ENCODE data around the gene SLC15A3.
"Not testable (repeated sequence)": the region's sequence is repeated elsewhere in the genome, so short reads cannot be mapped to it uniquely, and the experiment has no call there.

Gene SLC15A3

GRCh38 chr11:60912223-60912850, 39.6 kb downstream of the SLC15A3 start:
- DNase-seq, result peak; percentile 26

DNA sequence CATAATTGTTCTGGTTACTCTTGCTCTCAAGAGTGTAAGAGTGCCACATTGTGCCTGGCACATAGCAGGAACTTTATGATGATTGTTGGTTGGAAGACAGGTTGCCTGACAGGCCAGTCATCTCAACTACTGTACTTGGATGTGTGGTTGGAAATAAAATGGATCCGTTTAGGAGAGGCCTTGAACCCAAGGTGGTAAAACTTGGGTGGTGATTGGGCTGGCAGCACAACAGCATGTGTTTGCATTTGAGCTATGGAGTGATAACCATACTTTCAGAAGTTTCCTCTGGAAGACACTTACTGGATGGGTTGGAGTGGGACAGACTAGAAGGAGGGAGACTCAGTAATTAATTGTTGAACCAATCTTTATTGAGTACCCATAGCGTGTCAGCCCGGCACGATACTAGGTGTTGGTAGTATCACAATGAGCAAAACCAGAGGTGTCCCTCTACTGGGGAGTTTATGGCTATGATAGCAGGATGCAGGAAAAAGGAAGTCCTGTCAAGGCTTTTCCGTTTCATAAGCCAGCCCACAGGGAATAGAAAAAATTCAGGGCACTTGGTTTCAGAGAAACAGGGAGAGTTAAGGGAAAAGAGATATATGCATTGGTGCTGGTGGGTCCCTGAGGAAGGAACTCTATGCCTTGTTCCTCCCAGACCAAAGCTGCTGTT, 41.1 kb downstream of the SLC15A3 start:
- no peak for DNase-seq

DNA sequence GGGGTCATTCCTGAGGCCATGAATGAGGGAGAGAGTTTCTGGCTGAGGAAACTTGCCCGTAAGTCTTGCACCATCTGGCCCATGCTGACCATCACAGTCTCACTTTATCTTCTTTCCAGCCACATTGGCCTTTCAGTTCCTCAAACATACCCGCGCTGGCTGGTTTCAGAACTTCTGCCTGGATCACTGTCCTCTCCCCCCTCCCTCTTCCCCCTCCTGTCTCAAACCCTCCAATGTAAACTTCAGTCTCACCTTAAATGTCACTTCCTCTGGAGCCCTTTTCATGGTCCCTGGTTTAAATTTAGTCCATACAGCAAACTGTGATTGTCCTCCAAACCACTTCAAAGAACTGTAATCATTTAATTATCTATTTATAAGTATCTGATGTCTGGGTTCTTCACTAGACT, 41.7 kb downstream of the SLC15A3 start:
- no peak for DNase-seq

GRCh38 chr11:60909680-60910280, 42.2 kb downstream of the SLC15A3 start:
- not testable (repeated sequence) for DNase-seq

DNA sequence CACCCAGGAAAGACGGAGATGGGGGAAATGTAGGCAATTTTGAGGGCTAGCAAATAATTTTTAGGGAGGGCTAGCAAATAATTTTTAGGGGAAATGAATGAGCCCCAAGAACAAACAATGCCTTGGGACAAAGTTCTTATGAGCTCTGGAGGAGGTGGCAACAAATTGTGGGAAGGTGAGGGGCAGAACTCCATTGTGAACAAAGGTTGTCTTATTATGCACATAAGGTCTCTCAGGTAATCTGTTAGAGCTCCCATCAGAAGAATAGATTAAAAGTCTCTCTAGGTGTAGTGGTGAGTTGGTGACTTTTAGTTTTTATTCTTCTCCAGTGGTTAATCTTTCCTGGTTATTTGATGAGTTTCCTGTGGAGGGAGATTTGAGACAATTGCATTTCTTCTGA, 43.2 kb downstream of the SLC15A3 start:
- DNase-seq, result no peak

DNA sequence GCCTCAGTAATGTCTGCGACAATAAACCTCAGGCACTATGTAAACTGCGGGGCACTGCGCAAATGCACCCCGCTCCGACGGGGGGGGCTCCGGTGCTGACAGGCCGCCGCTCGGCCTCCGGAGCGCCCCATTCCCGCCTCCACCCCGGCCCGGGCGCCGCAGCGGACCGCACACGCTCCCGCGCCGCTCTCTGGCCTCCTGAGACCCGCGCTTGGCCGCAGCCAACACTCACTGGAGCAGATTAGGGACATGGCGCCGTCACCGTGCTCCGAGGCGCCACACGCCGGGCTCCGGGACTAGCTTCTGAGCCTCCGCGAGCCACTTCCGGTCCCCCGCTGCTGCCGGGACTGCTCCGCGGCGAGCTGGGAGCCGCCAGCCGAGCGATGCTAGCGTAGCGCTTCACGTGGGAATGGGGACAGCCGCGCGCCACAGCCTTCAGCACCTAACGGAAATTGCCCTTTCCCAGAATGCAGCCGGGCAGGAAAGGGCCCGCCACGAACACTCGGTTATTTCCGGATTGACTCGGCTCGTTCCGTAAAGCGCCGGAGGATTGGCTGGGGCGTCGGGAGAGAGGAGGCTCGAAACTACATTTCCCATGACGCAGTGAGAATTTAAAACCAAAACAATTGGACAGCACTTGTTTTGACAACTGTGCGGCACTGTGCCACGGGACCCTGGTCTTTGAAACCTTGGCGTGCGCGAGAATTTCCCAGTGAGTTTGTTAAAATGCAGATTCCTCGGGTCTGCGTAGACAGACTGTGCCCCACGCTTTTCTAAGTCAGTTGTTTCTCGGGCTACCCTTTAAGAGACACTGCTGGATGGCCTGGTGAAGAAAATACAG, 45.6 kb downstream of the SLC15A3 start, which contains the start of gene PRPF19:
Gene PRPF19 (minus strand): TSS at position 454 of the 841 bp plus-strand sequence. CDS start 203 bp downstream, at position 251.
- DNase-seq, result peak; percentile 98

DNA sequence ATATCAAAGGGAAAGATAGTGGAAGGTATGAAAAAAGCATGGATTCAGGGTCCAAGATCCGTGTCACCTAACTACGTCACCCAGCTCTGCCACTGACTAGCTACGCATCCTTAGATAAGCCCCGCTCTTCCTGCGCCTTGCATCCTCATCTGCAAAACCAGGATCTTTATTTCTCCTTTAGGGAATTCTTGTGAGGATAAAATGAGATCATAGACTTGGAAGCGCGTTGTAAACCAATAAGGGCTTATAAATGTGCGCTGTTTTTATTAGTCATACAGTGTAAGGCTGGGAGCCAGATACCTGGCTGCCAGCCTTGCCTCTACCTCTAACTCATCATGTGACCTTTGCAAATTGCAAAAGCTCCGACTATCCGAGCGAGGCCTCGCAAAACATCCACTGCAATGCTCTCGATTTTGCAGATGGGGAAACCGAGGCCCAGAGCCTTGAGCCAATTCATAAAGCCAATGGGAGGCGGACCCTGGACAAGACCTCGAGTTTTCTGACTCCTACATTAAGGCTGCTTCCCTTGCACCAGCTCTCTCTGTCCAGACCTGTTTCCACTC, 46.3 kb downstream of the SLC15A3 start:
- DNase-seq, result peak; percentile 72

- peak; percentile 91 for DNase-seq
Measured at GRCh38 chr11:60905047-60905446, 46.9 kb downstream of the SLC15A3 start.

GRCh38 chr11:60902625-60903024, 49.4 kb downstream of the SLC15A3 start:
- no peak for DNase-seq

DNA sequence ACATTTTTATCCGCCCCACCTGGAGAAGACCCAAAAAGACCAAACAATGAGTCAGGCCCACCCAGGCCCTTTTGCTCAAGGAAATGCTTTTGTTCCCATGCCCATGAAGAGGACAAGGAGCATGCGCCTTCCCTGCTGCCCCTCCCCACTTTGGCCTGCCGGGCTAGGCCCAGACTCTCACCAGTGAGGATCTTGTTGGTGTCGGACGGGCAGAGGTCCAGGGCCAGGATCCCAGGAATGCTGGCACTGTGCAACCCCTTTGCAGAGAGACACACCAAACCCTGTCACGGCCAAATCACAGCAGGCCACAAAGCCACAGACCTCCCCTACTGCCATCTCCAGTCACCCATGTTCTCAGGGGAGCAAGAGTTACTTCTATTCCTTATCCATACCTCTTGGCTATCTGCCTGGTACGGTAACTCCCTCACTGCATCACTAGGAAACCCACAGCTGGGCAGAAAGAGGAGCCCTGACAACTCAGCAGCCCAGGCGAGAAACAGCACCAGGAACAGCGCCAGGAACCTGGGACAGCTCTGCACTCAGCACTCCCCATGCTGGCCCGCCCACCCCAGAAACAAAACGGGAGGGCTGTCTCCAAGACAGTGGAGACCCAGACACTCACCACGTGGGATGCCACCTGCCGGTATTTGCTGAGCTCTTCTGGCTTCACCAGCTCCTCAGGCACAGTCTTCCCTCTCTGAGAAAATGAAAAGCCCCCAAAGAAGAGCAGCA, 51.1 kb downstream of the SLC15A3 start:
- no peak for DNase-seq

GRCh38 chr11:60899977-60900376, 52.0 kb downstream of the SLC15A3 start:
- DNase-seq, result no peak

GRCh38 chr11:60899046-60899936, 52.7 kb downstream of the SLC15A3 start:
- peak; percentile 71 for DNase-seq

GRCh38 chr11:60897496-60897895, 54.5 kb downstream of the SLC15A3 start:
- no peak for DNase-seq

- DNase-seq, result no peak
Measured at GRCh38 chr11:60895687-60896086, 56.3 kb downstream of the SLC15A3 start.

GRCh38 chr11:60891103-60891741, 60.8 kb downstream of the SLC15A3 start:
- peak; percentile 25 for DNase-seq

DNA sequence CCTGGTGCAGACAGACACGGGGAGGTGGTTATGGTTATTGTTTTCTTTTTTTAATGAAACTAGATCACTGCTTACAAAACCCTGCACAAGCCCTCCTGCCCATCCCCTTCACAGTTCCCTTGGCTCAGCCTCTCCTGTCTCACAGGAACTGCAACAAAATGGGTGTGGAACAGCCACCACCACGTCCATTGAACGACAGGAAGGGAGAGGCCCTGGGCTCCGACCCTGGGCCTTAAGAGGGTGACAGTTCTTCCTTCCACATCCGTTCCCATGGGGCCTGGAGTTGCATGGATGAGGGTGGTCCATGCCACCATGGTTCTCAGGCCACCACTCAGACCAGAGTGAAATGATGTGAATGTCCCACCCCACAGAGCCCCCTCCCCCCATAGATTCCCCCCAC, 61.3 kb downstream of the SLC15A3 start:
- no peak for DNase-seq

- no peak for DNase-seq
Measured at GRCh38 chr11:60889869-60890311, 62.1 kb downstream of the SLC15A3 start.

- DNase-seq, result peak; percentile 82
Measured at GRCh38 chr11:60887556-60887955, 64.4 kb downstream of the SLC15A3 start.

Data from NCI-H69 (cell line).